RWPE2 (cell line): ENCODE results near the gene FBXO28.

ENCODE experiments used
- ATAC-seq: fragments of 200-7000 bp; cut with Tn5 transposase; 3 replicates; pipeline ENCODE4 v1.9.1; 2021; ENCODE audit warnings: low read depth
- DNase-seq: peaks from one replicate; pipeline ENCODE4 v3.0.0-alpha.2; 2020; ENCODE audit warnings: low spot score
- H3K27ac ChIP-seq: fragments of 450-650 bp; 2 replicates; pipeline ENCODE4 v1.5.1; 2017; ENCODE audit warnings: mild to moderate bottlenecking; ENCODE audit not compliant: poor library complexity, severe bottlenecking
- H3K27me3 ChIP-seq: fragments of 250-450 bp; sonication (Bioruptor Pico); 2 replicates; pipeline ENCODE4 v1.5.1; 2021; ENCODE audit warnings: mild to moderate bottlenecking, moderate library complexity; ENCODE audit not compliant: insufficient read depth, poor library complexity, severe bottlenecking
- H3K36me3 ChIP-seq: fragments of 250-450 bp; sonication (Bioruptor Pico); 2 replicates; pipeline ENCODE4 v1.5.1; 2020; ENCODE audit warnings: low read depth, mild to moderate bottlenecking, moderate library complexity
- H3K4me1 ChIP-seq: fragments of 250-450 bp; sonication (Bioruptor Pico); 2 replicates; pipeline ENCODE4 v1.5.1; 2021; ENCODE audit warnings: mild to moderate bottlenecking, moderate library complexity; ENCODE audit not compliant: insufficient read depth, poor library complexity, severe bottlenecking
- H3K4me3 ChIP-seq: fragments of 250-450 bp; sonication (Bioruptor Pico); 2 replicates; pipeline ENCODE4 v1.5.1; 2021; ENCODE audit warnings: mild to moderate bottlenecking, moderate library complexity; ENCODE audit not compliant: severe bottlenecking
- H3K9me3 ChIP-seq: fragments of 250-450 bp; sonication (Bioruptor Pico); 2 replicates; pipeline ENCODE4 v1.5.1; 2021; ENCODE audit warnings: mild to moderate bottlenecking, moderate library complexity; ENCODE audit not compliant: severe bottlenecking
- CTCF ChIP-seq: fragments of 450-650 bp; IDR thresholded peaks from one replicate; pipeline ENCODE4 v1.5.1; 2017; ENCODE audit warnings: mild to moderate bottlenecking, moderate library complexity; ENCODE audit not compliant: poor library complexity, severe bottlenecking

The FBXO28 gene

GRCh38 chr1:224169718-224170270, 55.9 kb downstream of the FBXO28 start:
- DNase-seq (no peak), ATAC-seq (no peak)
- TF ChIP-seq CTCF = no peak
- no peaks in the 10 kb centered on the region for H3K36me3 ChIP-seq
- no peak overlapping the region for H3K27ac ChIP-seq
- no peaks in the 10 kb centered on the region for H3K9me3 ChIP-seq
- H3K4me1 ChIP-seq = no peaks in the 10 kb centered on the region
- no peaks in the 10 kb centered on the region for H3K27me3 ChIP-seq
- no peak overlapping the region for H3K4me3 ChIP-seq

GRCh38 chr1:224170343-224170742, 56.4 kb downstream of the FBXO28 start:
- ATAC-seq (no peak), DNase-seq (no peak)
- Histone ChIP-seq H3K36me3 (no peaks in the 10 kb centered on the region), H3K4me3 (no peak overlapping the region), H3K4me1 (no peaks in the 10 kb centered on the region), H3K9me3 (no peaks in the 10 kb centered on the region), H3K27ac (no peak overlapping the region), H3K27me3 (no peaks in the 10 kb centered on the region)
- no peak for TF ChIP-seq CTCF

- DNase-seq = no peak
- H3K4me1 ChIP-seq = no peaks in the 10 kb centered on the region
- TF ChIP-seq CTCF = no peak
- H3K27ac ChIP-seq = no peak overlapping the region
- no peaks in the 10 kb centered on the region for H3K9me3 ChIP-seq
- H3K36me3 ChIP-seq = no peaks in the 10 kb centered on the region
- no peak overlapping the region for H3K4me3 ChIP-seq
- H3K27me3 ChIP-seq = no peaks in the 10 kb centered on the region
- ATAC-seq = no peak
Observed at GRCh38 chr1:224170748-224171478, 57.0 kb downstream of the FBXO28 start.

GRCh38 chr1:224172229-224172628, 58.3 kb downstream of the FBXO28 start:
- no peak for ATAC-seq
- no peak overlapping the region for H3K27ac ChIP-seq
- no peak overlapping the region for H3K4me3 ChIP-seq
- H3K4me1 ChIP-seq = no peaks in the 10 kb centered on the region
- TF ChIP-seq CTCF = no peak
- no peaks in the 10 kb centered on the region for H3K9me3 ChIP-seq
- DNase-seq = no peak
- H3K27me3 ChIP-seq = no peaks in the 10 kb centered on the region
- H3K36me3 ChIP-seq = no peaks in the 10 kb centered on the region

- Histone ChIP-seq H3K9me3 (no peaks in the 10 kb centered on the region), H3K4me1 (no peaks in the 10 kb centered on the region), H3K27me3 (no peaks in the 10 kb centered on the region), H3K27ac (no peak overlapping the region), H3K36me3 (no peaks in the 10 kb centered on the region), H3K4me3 (no peak overlapping the region)
- DNase-seq (no peak), ATAC-seq (no peak)
- no peak for TF ChIP-seq CTCF
Observed at GRCh38 chr1:224173523-224173922, 59.6 kb downstream of the FBXO28 start.
